ENCODE data around the gene RAB40C.

RAB40C gene, protein sequence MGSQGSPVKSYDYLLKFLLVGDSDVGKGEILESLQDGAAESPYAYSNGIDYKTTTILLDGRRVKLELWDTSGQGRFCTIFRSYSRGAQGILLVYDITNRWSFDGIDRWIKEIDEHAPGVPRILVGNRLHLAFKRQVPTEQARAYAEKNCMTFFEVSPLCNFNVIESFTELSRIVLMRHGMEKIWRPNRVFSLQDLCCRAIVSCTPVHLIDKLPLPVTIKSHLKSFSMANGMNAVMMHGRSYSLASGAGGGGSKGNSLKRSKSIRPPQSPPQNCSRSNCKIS

DNA sequence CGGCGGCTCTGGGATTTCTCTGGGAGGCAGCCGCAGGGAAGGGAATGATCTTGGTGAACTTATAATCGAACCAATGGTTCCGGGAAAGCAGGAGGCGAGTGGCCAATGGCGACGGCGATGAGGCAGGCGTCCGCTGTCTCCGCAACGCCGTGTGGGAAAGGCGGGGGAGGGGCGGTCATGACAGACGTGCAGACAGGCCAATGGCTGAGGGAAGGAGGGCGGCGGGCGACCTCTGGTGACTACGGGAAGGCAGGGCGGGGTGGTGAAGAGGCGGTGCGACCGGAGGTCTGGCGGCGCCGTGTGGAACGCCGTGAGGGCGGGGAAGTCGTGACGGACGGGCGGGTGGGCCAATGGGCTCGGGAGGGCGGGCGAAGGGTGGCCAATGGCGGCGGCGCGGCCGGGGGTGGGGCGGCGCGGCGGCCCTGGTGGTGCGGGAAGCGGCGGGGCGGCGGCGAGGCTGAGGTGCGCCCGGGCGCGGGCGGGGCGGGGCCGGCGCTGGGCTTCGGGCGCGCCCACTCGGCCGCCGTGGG, at the start of gene RAB40C:
Gene RAB40C (plus strand): TSS at position 409 of the 530 bp plus-strand sequence. CDS start 226 bp downstream, outside the sequence.
- DNase-seq, result peak; percentile 92

DNA sequence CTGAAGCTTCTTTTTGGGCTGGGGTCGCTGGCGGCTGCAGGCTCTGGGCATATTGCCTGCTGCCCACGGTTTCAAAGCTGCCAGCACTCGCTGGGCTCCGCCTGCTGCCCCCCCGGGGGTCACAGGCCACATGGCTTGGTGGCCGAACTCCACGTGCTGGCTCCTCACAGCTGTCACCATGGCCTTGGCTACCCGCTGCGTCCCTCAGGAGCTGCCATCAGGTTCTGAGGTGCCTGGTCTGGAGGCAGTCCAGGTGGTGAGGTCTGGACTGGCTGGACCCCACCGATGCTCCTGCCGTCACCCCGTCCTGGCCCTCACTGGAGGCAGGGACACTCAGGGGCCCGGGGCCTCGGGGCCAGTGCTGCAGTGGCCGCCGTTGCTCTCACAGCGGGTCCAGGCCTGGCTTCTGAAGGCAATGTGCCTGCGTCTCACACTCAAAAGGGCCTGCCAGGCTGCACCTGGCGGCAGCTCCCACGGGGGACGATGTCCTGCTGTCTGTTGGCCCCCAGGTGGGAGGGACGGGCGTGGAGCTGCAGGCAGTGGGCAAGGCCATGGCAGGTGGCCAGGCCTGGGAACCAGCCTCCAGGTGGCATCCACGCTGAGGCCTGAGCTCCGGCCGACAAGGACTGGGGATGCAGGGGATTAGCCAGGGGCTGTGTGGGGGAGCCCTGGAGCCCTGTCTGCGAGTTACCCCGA, 49.1 kb upstream of the RAB40C start:
- no peak for DNase-seq

DNA sequence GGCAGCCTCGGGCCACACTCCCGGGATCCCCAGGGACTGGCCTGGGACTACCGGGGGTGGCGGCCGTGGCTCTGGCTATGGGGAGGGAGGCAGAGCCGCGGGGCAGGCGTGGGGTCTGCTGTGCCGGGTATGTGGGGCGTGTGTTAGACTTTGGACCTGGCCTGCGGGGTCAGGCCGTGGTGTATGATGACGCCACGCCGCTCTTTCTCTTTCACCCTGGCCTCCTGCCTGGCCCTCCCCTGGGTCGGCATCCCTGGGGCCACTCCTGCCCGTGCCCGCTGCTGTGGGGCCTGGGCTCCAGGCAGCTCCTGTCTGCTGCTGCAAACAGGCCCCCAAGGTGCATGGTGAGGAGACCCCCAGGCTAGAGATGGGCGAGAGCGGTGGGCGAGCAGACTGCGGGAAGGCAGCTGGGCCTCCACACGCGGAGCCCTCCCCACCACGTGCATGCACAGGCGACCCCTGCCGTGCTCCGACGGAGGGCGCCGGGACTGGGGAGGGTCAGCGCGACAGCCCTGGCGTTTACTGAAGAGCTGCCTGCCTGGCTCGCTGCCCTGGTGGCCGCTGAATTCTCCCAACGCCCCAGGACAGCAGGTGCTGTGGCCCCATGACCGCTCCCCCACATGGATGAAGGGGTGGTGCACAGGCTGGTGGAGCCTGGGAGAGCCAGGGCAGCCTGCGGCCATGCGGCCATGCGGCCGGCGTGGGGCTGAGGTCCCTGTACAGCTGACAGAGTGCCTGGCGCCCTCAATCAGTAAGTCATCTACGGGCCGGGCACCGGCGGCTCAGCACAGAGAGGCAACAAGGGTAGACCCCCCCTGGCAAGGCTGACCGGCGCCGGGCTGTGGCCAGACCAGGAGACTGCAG, 46.3 kb upstream of the RAB40C start:
- no peak for DNase-seq

DNA sequence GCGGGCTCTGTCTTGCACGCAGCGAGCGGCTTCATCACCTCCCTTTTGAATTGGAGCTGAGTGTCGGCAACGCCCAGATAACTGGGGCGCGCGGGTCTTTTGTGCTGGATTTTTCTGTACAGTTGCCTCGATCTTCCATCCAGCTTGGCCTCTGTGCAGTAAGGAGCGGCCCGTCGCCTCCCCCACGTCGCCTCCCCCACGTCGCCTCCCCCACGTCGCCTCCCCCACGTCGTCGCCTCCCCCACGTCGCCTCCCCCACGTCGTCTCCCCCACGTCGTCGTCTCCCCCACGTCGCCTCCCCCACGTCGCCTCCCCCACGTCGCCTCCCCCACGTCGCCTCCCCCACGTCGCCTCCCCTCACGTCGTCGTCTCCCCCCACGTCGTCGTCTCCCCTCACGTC, 45.3 kb upstream of the RAB40C start:
- no peak for DNase-seq

DNA sequence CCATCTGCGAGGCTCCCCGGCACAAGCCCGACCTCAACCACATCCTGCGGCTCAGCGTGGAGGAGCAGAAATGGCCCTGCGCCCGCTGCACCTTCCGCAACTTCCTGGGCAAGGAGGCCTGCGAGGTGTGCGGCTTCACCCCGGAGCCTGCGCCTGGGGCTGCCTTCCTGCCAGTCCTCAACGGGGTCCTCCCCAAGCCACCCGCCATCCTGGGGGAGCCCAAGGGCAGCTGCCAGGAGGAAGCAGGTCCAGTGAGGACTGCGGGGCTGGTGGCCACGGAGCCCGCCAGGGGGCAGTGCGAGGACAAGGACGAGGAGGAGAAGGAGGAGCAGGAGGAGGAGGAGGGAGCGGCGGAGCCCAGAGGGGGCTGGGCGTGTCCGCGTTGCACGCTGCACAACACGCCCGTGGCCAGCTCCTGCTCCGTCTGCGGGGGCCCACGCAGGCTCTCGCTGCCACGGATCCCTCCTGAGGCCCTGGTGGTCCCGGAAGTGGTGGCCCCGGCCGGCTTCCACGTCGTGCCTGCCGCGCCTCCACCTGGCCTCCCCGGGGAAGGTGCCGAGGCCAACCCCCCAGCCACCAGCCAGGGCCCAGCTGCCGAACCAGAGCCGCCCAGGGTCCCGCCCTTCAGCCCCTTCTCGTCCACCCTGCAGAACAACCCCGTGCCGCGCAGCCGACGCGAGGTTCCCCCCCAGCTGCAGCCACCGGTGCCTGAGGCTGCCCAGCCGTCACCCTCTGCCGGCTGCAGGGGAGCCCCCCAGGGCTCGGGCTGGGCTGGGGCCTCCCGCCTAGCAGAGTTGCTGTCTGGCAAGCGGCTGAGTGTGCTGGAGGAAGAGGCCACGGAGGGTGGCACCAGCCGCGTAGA, 42.7 kb upstream of the RAB40C start:
- peak; percentile 38 for DNase-seq

DNA sequence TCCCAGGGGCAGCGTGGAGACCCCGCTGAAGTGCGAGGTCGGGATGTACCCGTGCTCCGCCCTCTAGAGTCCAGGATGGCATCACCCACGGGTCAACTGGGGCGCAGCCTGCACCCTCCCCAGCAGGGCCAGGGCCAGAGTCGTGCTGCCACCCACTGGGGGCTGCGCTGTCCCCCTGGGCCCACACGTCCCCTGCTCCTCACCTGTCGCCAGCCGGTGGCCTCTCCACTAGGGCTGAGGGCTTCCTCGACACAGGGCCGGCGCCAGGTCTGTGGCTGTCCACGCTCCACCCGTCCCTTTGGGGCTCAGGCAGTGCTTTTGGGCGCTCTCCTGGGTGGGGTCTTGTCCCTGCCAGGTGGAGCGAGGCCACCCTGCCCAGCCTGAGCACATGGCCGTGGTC, 41.3 kb upstream of the RAB40C start:
- DNase-seq, result no peak

DNA sequence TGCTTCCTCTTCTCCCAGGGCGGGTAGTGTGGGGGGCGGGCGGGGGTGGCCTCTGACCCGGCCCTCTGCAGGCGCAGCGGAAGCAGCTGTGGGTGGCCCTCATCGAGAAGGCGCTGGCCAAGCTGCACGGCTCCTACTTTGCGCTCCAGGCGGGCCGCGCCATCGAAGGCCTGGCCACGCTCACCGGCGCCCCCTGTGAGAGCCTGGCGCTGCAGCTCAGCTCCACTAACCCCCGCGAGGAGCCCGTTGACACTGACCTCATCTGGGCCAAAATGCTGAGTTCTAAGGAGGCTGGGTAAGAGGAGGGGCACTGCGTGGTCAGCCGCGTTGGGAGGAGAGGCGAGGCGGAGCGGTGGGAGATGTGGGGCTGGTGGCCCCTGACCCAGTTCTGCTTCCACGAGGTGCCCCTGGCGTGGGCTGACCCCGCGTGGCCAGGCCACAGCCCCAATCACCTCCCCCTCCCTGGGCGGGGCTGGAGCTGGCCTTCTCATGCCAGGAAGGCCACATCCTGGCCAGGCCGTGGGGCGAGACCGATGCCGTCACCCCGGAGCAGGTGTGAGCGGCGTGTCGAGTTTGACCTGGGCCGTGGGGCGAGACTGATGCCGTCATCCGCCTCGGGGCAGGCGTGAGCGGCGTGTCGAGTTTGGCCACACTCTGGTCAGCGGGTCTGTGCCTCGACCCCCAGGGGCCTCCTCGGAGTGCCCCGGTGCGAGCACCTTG, 40.2 kb upstream of the RAB40C start:
- DNase-seq, result no peak

DNA sequence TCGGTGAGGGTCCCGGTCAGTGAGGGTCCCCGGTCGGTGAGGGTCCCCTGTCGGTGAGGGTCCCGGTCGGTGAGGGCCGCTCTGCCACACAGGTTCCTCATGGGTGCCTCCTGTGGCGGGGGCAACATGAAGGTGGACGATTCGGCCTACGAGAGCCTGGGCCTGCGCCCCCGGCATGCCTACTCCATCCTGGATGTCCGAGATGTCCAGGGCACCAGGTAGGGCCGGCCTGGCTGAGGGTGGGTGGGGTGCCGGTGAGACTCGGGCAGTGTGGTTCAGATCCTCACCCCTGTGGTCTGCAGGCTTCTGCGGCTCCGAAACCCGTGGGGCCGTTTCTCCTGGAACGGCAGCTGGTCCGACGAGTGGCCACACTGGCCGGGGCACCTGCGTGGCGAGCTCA, 38.7 kb upstream of the RAB40C start:
- no peak for DNase-seq

DNA sequence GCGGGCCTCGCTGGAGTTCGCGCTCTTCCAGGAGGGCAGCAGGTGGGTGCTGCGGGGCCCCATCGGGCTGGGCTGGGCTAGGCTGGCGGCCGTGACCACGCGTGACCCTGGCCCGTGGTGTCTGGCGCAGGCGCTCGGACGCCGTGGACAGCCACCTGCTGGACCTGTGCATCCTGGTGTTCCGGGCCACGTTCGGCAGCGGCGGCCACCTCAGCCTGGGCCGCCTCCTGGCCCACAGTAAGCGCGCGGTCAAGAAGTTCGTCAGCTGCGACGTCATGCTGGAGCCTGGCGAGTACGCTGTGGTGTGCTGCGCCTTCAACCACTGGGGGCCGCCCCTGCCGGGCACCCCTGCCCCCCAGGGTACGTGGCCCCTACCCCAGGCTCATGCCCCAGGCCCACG, 37.7 kb upstream of the RAB40C start:
- no peak for DNase-seq

DNA sequence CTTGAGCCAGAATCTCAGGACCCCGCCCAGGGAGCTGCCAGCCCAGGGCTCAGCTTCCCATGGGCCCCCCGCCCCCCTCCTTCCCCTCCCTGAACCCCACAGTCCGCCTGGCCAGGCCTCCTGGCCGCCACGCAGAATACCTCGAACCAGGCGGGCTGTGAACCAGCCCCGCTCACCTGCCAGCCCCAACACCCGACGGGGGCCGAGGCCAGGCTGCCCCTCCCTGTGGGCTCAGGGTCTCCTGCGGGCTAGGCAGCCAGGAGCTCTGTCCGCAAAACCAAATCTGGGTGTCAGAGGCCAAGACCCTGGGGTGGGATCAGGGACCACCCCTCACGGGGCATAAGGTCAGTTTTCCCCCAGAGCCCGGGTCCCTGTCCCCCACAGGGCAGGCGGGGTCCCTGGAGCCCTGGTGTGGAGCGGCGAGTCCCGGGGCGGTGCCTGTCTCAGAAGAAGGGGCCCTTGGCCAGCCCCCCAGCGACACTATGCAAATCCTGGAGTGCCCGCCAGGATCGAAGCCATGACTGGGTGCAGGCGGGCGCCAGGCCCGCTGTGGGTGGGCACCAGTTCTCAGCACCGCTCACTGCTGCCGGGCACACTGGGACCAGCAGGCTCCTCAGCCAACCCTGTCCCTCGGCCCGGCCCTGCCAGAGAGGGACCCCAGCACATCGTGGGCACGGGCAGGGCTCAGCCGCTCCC, 36.1 kb upstream of the RAB40C start:
- no peak for DNase-seq

DNA sequence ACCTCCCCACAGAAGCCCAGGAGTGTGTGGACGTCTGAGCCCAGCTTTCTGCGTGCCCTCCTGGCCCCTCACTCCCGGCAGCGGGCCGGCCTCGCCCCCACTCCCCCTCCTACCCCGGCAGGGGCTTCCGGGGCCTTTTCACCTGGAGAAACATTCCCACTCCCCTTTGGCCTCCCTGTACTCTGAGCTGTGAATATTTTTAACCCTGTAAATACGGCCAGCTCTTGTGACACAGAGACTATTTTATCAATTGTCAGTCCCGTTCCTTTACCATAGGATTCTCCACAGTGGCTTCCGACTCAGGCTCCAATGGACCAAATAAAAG, 35.6 kb upstream of the RAB40C start:
- no peak for DNase-seq

DNA sequence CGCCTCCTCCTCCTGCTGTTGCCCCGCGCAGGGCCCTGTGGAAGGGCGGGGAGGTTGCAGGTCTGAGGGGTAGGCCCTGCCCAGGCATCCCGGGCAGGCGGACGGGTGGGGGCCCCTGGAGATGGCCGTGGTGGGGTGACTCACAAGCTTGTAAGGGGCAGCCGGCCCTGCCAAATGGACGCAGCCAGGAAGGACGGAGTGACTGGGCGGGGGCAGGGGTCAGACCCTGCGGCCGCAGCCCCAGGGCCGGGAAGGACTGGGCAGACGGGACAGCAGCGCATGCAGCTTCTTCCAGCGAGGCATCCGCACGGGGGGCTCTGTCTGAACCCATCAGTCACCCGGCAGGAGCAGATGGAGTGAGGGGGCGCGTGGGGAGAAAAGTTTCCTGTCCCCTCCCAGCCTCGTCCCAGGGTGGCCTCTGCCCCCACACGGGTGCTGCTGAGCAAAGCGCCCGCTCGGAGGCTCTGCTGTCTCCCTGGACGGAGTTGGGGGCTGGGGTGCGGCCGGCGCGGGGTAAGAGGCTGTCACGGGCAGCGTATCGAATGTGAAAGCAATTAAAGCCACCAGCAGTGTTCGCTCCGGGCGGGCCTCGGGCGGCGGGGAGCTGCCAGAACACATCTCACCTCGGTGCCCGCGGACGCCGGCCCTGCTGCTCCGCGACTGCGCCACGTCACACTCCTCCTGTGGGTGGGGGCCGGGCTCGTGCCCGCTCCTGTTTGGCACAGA, 35.1 kb upstream of the RAB40C start:
- DNase-seq, result peak; percentile 11

DNA sequence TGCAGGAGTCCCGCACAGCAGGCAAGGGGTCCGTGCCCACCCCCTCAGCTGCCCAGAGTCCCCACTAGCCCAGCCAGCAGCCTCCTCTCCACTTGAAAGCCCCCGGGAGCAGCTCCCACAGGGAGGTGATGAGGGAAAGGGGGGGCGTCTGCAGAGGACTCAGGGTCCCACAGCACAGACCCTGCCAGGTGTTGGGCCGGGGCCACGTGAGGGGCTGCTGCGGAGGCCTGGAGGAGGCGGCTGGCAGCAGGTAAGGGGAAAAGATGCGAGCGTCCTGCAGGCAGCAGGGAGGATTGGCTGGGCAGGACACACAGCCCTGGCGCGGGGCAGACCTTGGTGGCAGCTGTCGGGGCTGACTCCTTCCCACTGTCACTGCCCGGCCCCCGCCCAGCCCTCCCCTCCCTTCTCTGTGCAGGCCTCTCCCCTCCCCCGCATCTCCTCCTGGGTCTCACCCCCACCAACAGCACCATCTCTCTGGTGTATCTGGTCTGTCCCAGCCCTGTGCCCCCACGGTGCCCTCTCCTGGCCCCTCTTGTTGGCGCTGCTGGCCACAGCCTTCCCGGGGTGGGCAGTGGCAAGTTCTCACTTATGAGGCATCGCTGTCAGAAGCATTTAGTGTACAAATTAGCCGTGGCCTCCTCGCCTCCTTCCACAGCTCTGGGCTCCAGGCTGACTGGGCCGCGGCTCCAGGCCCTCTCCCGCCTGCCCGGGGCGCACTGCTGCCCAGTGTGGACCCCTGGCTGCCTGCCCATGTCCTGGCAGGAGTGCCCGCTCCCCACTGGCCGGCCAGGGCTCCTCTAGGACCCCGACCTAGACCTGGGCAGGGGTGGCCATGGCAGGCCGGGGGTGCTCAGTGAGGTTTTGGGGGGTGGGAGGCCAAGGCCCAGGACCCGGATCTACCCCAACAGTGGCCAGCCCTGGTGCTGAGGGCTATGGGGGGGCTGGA, 34.1 kb upstream of the RAB40C start:
- no peak for DNase-seq

DNA sequence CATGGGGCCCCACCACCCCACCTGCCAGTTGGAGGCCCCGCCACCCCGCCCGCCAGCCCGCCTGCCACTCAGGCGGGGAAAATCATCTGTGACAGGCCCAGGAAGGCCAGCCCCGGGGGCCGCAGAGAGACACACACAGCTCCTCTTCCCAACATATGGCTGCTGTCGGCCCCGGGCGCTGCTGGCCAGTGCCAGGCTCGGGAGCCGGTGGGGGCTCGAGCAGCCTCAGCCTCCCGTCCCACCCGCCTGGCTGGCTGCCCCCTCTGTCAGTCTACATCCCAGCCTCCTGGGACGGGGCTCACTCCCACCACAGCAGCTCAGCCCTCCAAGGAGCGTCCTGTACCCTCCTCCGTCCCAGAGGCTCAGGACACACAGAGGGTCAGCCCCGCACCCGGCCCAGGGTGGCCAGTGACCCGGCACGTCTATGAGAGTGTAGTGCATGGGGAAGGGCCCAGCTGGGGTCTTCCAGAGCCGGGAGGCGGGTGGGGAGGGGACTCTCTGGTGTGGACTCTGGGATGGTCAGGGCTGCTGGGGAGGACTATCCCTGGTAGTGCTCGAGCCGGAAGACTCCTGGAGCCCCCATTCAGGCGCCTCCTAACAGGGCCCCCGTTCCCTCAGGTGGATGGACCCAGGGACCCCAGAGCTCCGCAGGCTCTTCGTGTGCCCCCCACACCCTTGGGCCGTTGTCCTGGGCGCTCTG, 33.2 kb upstream of the RAB40C start:
- no peak for DNase-seq

DNA sequence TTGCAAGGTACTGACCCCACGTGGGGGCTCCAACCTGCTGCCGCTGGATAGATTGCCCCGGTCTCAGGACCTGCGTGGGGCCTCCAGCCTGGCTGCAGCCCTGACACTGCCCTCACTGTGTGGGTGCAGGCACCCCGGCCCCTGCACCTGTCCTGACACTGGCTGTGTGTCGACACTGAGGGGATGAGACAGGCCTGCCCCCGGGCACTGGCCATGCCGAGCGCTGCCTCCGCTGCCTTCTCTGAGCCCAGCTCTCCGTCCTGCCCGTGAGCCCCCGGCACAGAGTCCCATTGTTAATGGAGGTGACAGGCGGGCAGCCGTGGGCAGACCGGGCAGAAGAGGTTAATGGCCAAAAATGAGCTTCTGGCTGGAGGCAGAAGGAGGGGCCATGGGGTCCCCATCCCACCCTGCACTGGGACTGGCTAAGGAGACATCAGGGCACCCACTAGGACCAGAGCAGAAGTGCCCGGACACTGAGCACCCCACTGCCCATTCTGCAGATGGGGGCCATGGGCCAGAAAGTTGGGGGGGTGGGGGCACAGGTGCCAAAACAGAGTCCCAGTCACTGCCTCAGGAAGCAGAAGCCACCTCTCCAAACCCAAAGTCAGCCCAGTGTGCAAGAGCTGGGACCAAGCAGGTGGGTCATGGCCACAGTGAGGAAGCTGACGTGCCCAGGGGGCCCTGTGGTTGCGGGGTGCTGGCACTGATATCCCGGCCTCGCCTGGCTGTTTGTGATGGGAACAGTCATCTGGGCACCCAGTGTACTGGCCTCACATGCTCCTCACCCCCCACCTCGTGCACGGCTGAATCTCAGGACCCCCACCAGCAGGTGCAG, 32.2 kb upstream of the RAB40C start:
- no peak for DNase-seq

DNA sequence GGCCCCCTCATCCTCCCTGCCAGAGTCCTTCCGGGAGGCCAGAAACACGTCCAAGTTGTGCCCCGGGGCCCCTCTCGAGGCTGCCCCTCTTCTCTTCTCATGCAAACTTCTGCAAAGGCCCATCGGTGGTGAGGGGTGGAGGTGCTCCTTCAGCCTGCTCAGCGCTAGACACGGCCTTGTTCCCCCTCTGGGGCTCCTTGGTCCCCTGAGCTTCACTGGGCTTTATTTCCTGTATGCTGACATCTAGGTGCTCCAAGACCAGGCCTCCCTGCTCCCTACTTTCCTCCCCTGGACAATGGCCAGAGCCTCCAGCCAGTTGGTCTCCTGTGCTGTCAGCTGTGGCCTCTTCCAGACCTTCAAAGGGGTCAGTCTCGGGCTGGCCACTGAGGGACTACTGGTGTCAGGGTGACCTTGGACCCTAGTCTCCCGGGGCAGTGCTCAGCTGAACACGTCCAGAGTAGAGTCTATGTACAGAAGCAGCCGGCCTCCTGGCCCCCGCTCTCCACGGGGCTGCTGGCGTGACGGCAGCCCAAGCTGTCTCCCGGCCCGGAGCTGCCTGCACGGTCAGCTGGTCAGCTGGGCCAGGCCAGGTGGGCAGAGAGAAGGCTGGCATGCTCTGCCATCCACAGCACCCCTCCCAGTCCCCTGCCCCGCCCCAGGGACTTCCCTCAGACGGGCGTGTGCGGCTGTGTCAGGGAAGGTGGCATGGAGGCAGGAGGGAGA, 31.4 kb upstream of the RAB40C start:
- DNase-seq, result no peak

DNA sequence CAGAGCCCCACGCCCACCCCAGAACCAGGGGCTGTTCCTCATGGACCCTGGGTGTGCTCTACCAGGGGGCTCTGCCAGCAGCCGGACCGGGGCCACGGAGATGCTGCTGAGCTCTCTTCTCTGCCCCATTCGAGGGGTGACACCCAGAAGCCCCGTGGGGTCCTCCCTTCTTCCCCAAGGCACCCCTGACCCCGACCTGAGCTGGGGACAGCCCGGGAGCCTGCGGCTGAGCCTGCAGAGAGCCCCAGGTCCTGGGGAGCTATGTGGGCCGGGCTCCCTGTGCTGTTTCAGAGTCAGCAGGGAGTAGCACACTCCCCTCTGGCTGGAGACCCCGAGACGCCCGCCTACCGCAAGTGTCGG, 30.9 kb upstream of the RAB40C start:
- no peak for DNase-seq

All from NCI-H1694 (cell line).